Loucy (cell line): ENCODE data around the gene RALGDS.

Experiments used
- CTCF ChIP-seq: fragments of 200-600 bp; sonication (generic); conservative IDR thresholded peaks from 2 replicates; pipeline ENCODE4 v1.5.1; 2014; ENCODE audit warnings: mild to moderate bottlenecking, antibody characterized with exemption, low read length
- EZH2phosphoT487 ChIP-seq: fragments of 200-600 bp; IDR thresholded peaks from 2 replicates; pipeline ENCODE4 v1.6.1; 2018; ENCODE audit warnings: antibody characterized with exemption, mild to moderate bottlenecking, moderate library complexity, borderline replicate concordance

- no peak for TF ChIP-seq CTCF
- no peak for TF ChIP-seq EZH2phosphoT487
These were observed 42.6 kb upstream of the RALGDS start, which contains the start of gene GBGT1 for GRCh38 chr9:133163504-133164172.
